ENCODE data around the gene MMP2.

GRCh38 chr16:55453909-55454308 is 25.1 kb upstream of the MMP2 start:
- no peak for TF ChIP-seq POLR2A (IDR thresholded peaks at IDR 0.05)
- TF ChIP-seq, protein P1, sequence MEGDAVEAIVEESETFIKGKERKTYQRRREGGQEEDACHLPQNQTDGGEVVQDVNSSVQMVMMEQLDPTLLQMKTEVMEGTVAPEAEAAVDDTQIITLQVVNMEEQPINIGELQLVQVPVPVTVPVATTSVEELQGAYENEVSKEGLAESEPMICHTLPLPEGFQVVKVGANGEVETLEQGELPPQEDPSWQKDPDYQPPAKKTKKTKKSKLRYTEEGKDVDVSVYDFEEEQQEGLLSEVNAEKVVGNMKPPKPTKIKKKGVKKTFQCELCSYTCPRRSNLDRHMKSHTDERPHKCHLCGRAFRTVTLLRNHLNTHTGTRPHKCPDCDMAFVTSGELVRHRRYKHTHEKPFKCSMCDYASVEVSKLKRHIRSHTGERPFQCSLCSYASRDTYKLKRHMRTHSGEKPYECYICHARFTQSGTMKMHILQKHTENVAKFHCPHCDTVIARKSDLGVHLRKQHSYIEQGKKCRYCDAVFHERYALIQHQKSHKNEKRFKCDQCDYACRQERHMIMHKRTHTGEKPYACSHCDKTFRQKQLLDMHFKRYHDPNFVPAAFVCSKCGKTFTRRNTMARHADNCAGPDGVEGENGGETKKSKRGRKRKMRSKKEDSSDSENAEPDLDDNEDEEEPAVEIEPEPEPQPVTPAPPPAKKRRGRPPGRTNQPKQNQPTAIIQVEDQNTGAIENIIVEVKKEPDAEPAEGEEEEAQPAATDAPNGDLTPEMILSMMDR (IDR thresholded peaks at IDR 0.05) = no peak

All from Peyer's patch (tissue), 4 donors.